HG02884 (cell line): ENCODE data around the gene ZNF32.
"Not testable (repeated sequence)": the region's sequence is repeated elsewhere in the genome, so short reads cannot be mapped to it uniquely, and the experiment has no call there.

Experiments used
- ATAC-seq: cut with Tn5 transposase; IDR thresholded peaks from one replicate; pipeline ENCODE4 v1.9.1; 2021; ENCODE audit warnings: mild to moderate bottlenecking, moderate library complexity; ENCODE audit not compliant: unreplicated experiment

Gene ZNF32

DNA sequence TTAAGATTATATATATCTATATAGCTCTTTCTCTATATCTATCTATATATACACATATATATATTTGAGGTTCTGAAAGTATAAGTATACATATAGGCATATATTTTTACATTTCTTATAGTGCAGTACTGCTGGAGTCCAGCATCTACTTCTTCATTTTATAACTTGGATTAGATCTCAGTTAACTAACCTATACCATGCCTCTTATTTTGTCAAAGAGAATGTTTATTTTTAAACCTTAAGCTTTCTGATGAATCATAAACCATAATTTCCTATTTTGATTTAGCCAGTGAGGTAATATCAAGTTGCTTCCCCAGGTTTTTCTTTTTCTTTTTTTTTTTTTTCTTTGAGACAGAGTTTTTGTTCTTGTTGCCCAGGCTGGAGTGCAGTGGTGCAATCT lies 8.1 kb downstream of the ZNF32 start:
- no peak for ATAC-seq

DNA sequence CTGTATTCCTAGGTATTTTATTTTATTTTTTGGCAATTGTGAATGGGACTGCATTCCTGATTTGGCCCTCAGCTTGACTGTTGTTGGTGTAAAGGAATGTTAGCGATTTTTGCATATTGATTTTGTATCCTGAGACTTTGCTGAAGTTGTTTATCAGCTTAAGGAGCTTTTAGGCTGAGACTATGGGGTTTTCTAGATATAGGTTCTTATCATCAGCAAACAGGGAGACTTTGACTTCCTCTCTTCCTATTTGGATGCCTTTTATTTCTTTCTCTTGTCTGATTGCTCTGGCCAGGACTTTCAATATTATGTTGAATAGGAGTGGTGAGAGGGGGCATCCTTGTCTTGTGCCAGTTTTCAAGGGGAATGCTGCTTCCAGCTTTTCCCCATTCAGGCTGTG lies 12.9 kb downstream of the ZNF32 start:
- ATAC-seq = not testable (repeated sequence)

DNA sequence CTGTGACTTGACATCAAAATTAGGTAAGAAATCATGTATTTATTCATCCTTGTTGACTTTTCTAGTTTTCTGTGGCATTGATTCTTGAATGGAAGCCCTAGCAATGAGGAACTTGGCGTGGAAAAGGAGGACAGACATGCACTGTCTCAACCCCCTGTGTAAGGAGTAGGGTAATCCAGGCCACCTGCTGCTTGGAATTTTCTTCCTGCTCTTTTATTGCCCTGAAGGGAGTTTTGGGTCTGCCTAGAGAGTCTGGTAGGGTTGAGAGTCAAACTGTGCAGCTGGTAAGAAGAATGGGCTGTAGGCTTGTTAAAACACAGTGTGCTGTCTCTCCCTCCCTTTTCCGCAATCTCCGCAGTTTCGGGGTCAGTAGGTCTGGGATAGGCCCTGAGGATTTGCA lies 19.7 kb downstream of the ZNF32 start:
- ATAC-seq = no peak

DNA sequence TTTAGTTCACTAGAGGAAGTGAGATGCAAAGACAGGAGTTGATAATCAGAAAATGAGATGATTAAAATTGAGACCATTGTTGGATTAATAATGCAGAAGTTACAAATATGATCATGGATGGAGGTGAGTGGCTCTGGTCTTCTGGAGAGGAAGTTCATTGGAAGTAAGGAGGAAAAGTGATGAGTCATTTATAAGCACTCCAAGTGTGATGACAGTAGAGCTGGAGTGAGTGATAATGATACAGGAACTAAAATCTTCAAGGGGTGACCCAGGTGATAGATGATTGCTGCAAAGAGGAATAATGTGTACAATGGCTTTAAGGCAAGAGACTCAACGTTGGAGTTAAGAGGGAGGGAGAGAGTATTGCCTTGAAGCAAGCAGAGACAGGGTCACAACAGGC lies 20.7 kb downstream of the ZNF32 start:
- ATAC-seq = no peak

DNA sequence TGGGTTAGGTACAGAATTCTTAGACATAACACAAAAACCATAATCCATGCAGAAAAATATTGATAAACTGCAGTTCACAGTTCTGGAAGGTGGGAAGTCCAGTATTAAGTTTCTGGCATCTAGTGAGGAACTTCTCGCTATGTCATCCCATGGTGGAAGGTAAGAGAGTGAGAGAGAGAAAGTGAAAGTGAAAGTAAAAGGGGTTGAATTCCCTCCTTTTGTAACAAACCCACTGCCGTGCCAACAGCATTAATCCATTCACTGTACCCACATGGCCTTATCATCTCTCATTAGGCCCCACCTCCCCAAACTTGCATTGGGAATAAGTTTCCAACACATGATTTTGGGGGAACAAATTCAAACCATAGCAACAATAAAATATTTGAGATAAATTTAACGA lies 25.3 kb downstream of the ZNF32 start:
- no peak for ATAC-seq

DNA sequence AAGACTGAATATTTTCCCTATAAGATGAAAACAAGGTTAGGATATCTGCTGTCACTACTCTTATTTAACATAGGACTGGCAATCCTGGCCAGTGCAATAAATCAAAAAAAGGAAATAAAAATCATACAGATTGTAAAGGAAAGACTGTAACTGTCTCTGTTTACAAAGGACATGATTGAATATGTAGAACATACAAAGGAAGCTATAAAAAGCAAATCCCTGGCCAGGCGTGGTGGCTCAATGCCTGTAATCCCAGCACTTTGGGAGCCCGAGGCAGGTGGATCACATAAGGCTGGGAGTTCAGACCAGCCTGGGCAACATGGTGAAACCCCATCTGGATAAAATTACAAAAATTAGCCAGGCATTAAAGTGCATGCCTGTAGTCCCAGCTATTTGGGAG lies 26.6 kb downstream of the ZNF32 start:
- ATAC-seq = no peak

DNA sequence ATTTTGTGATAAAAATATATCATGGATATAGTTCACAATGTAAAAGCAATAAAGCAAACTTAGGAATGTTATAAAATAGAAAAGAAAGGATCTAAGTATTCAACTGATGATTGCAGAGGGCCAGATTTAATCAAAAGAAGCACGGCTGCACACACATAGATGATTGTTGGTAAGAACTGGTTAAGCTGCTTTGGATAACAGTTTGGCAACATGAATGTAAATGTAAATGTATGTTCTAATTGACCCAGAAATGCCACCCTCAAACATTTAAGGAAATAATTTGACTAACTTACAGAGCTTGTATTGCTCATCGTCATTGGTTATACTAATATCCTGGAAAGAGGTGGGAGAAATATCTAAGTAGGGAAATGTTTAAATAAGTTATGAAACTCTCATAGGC lies 29.3 kb downstream of the ZNF32 start:
- no peak for ATAC-seq

DNA sequence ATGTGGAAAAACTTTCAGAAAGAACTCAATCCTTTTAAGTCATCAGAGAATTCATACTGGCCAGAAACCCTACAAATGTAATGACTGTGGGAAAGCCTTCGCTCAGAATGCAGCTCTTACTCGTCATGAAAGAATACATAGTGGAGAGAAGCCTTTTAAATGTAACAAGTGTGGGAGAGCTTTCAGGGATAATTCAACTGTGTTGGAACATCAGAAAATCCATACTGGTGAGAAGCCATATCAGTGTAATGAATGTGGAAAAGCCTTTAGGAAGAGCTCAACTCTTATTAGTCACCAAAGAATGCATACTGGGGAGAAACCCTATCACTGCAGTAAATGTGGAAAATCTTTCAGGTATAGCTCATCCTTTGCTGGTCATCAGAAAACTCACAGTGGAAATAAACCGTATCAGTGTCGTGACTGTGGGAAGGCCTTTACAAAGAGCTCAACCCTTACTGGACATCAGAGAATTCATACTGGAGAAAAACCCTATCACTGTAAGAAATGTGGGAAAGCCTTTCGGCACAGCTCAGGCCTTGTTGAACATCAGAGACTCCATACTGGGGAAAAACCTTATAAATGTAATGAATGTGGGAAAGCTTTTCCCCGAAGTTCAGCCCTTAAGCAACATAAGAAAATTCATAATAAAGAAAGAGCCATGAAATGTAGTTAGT lies 31.8 kb downstream of the ZNF32 start:
- ATAC-seq = no peak

DNA sequence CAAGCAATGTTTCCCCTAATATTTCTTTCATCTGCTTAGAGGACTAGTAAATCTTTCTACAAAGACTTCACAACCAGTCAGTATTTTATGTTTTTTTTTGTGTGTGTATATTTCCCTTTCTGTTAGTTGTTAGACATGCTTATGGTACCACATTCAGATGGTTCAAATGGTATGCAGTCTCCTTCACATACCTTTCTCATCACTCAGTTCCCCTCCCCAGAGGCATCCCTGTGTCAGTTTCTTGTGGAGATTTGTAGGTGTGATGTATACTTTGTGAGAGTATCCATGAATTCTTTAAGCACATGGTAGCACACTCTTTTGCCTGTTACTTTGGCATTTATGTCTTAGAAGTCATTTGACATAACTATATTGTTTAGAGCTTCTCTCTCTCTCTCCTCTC lies 38.0 kb downstream of the ZNF32 start:
- ATAC-seq = no peak

DNA sequence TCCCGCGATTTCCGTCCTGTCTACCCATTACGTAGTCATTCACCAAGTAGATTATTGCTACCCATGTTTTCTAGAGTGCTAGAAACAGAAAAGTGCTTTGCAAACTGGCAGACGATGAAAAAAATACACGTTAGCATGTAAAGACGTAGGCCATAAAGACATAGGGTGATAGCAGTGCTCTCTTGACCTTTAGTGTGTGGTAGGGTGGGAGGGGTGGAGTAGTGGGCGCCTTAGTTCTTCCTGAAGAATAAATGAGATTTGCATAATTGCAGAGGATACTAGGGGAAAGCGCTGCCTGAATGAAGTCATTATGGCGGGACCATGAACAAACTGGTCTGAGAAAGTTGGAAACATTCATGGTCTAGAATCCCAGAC lies 41.5 kb downstream of the ZNF32 start:
- ATAC-seq = no peak

DNA sequence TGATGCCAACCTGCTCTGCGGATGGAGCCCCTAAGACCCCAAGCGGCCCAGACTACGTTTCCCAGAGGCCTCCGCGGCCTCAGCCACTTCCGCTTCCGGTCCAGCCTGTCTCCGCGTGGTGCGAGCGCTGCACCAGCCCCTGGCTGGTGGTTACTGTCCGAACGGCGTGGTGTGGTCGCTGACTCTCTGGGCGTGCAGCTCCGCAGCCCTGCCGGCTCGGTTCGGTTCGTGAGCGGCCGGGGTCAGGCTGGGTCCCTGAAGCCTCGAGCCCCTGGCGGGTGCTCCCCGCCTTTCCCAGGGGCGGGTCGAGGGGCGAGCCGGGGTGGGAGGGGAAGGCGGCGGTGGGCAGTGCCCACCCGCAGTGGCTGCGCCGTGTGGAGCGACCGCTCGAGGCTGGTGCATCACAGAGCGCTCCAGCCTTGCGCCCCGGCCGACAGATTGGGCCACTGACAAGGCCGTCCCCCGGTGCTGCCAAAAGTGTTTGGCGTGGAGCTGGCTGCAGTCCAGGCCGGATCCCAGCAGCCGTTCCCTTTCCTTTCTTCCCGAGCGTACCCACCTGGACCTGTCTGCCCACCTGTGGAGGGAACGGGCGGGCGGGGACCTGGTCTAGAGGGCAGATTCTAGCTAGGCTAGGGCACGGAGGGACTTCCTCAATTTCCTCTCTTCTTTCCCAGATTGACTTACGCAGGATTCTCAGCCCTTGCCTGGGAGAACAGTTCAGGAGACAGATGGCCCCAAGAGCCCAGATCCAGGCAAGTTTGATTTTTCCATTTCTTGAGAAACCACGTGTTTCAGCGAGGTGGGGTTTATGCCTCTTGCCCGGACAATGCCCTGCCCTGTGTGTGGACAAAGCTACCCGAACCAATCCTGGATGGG lies 42.1 kb downstream of the ZNF32 start, which contains the start of gene ZNF485:
ZNF485 (plus strand) TSS at position 116 of the 876 bp plus-strand sequence; CDS start at position 729, 613 bp downstream.
- peak; percentile 98 for ATAC-seq

DNA sequence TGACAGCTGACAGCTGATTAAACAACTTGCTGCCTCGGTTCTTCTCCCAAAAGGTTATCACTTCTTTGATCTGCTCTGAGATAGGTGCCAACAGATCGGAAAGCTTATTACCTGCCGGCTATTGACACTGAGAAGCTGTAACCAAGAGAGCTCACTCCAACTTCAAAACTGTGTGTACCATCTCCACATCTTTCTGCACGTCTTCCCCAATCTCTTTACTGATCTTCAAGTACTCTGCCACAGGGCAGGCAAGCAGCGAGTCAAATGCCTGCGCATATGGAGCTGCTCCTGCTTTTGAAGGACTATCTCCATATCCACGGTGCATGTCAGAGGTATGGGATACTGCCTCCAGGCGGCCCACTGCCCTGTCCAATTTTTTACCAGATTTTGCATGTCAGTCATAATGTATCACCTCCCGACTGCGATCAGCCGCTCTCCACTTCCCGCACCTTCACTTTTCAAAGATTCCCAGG lies 42.8 kb downstream of the ZNF32 start:
- ATAC-seq = peak; percentile 16

DNA sequence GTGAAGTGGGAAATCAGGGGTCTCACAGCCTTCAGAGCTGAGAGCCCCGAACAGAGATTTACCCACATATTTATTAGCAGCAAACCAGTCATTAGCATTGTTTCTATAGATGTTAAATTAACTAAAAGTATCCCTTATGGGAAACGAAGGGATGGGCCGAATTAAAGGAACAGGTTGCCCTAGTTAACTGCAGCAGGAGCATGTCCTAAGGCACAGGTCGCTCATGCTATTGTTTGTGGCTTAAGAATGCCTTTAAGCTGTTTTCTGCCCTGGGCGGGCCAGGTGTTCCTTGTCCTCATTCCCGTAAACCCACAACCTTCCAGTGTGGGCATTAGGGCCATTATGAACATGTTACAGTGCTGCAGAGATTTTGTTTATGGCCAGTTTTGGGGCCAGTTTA lies 47.1 kb downstream of the ZNF32 start:
- ATAC-seq = not testable (repeated sequence)

DNA sequence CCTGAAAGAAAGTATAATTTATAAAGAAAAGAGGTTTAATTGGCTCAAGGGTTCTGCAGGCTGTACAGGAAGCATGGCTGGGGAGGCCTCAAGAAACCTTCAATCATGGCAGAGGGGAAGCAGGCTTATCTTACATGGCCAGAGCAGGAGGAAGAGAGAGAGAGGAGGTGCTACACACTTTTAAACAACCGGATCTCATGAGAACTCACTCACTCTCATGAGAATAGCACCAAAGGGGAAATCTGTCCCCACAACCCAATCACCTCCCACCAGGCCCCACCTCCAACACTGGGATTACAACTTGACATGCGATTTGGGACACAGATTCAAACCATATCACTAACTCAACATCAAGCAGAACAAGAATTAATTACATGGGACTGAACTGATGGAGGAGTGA lies 49.3 kb downstream of the ZNF32 start:
- ATAC-seq = no peak

DNA sequence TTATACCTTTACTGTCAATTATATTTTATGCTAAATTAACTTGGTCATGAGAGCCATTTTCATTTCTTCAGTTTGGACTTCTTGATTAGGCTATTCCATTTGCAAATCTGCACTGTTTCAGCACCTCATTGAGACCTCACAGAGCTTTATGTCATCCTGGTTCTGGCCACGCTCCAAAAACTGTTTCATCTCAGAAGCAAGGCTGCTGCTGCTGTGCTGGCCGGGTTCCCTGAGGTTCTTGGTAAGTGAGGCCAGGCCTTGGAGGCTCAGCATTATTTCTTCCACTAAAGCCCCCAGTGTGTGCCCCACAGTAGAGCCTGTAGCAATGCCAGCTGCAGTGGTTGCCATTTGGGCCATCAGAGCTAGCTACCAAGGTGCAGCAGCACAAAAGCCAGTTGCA lies 50.2 kb downstream of the ZNF32 start:
- ATAC-seq = no peak

DNA sequence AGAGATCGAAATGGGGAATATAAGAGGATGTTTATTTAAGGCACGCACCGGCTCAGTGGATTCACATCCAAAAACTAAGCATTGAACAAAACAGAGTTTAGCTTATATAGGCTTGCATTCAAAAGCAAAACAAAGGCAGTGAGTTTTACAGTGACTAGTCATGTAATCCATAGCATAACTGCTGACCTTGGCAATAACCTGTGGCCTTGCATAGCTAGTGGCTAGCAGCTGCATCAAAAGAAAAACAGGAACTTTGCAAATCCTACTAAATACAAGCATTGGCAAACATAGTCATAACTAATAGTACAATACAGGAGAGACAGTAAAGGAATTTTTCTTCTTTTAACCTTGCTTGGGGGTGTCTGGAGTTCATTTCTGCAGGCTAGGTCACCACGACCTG lies 52.1 kb downstream of the ZNF32 start:
- ATAC-seq = no peak

DNA sequence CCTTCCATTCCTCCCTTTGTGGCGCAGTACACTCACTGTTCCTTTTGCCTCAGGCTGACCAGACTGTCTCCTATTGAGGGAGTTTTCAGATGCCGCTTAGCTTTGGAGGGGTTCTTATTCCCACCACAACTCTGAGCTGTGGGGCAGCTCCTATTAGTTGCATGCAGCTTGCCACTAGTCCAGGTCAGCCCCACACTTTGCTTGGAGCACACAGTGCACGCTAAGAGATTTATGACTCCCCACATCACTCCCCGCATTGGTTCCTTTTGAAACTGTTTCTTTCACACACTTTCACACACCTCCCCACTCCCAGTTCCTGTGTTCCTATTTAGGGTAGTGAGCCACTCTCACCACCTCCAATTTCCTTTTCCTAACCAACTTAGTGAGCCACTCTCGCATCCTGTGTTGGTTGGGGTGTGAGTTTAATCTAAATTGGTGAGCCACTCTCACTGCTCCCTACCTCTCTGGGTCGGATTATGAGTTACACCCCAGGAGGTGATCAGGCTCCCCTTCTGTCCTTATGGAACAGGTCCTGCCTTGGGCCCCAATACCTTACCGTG lies 52.9 kb downstream of the ZNF32 start:
- peak; percentile 50 for ATAC-seq

DNA sequence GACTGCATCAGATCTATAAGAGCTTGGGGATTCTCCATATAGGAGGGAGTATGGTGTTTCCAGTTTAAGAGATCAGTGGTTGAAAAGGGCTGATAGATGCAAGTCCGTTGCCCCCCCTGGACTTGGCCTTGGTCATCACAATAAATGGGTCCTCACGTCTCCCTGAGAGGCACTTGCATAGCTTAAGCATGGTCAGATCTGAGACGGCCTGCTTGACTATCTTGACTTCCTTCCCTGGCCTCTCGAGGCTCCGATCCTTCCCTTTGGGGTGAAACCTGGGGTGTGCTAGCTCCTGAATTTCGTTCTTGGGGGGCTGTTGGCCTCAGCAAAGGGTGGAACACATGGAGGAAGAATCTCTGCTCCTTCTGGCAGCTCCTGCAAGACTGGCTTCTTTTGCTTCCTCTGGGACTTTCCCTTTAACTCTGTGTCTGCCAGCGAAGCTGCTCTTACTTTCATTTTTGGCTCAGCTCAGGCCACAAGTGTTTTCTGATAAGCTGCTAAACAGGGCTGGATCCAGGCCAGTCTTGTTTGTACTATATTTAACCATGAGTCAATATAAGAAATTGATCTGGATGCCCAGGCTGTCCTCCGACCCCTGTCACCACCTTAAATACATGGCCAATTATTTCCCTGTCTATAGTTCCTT lies 53.6 kb downstream of the ZNF32 start:
- ATAC-seq = peak; percentile 95
